Nephron (organoid): ENCODE measurements around the gene ETS1.

ENCODE experiments used
- H3K27ac Mint-ChIP-seq, 3 experiments: 2 replicates each; pipeline ENCODE4 v1.8.0; 2020; ENCODE audit warnings: mixed read lengths in 3 of 3, mild to moderate bottlenecking in 2 of 3, moderate library complexity in 1 of 3
- H3K27me3 Mint-ChIP-seq: 2 replicates; pipeline ENCODE4 v1.8.0; 2021; ENCODE audit warnings: low read depth, mild to moderate bottlenecking, moderate library complexity, mixed read lengths
- H3K36me3 Mint-ChIP-seq: 2 replicates; pipeline ENCODE4 v1.8.0; 2020; ENCODE audit warnings: low read depth, mixed read lengths
- H3K4me1 Mint-ChIP-seq: 2 replicates; pipeline ENCODE4 v1.8.0; 2020; ENCODE audit warnings: mixed read lengths
- H3K4me3 Mint-ChIP-seq, 3 experiments: 2 replicates each; pipeline ENCODE4 v1.8.0; 2020; ENCODE audit warnings: mild to moderate bottlenecking in 3 of 3, mixed read lengths in 3 of 3, moderate library complexity in 2 of 3
- H3K9me3 Mint-ChIP-seq: 2 replicates; pipeline ENCODE4 v1.8.0; 2020; ENCODE audit warnings: mixed read lengths
- TF ChIP-seq, protein P1 (sequence below), 3 experiments: fragments of 200-600 bp; sonication (generic); IDR thresholded peaks; one replicate each; pipeline ENCODE4 v1.5.0; 2021; ENCODE audit warnings: antibody characterized with exemption in 3 of 3; ENCODE audit not compliant: unreplicated experiment in 3 of 3

The ETS1 gene

DNA sequence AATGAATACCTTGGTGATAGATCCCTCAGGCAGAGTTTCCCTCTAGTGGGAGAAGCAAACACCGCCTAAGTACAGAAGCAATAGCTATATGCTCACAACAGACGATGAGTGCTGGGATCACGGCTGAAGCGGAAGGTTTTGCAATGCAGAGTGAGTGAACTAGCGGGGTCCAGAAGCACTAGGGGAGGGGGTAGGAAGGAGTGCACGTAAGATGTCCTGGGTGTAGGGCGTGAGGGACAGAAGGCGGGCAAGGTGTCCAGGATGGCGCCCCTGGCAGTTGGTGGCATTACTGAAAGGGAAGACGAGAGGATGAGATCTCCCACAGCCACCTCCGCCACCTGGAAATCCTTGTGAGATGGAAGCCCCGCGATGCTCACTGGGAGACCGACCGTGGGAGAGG is 81.0 kb downstream of the ETS1 start:
- Mint-ChIP-seq H3K27me3 (peaks cover 18% of the 10 kb centered on the region), H3K4me3 (no peak overlapping the region), H3K9me3 (no peaks in the 10 kb centered on the region), H3K36me3 (peaks cover 17% of the 10 kb centered on the region), H3K27ac (peak overlapping the region in 1 of 3 experiments; percentile 38), H3K4me1 (peaks cover 75% of the 10 kb centered on the region)
- TF ChIP-seq, protein P1, sequence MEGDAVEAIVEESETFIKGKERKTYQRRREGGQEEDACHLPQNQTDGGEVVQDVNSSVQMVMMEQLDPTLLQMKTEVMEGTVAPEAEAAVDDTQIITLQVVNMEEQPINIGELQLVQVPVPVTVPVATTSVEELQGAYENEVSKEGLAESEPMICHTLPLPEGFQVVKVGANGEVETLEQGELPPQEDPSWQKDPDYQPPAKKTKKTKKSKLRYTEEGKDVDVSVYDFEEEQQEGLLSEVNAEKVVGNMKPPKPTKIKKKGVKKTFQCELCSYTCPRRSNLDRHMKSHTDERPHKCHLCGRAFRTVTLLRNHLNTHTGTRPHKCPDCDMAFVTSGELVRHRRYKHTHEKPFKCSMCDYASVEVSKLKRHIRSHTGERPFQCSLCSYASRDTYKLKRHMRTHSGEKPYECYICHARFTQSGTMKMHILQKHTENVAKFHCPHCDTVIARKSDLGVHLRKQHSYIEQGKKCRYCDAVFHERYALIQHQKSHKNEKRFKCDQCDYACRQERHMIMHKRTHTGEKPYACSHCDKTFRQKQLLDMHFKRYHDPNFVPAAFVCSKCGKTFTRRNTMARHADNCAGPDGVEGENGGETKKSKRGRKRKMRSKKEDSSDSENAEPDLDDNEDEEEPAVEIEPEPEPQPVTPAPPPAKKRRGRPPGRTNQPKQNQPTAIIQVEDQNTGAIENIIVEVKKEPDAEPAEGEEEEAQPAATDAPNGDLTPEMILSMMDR (IDR thresholded peaks at IDR 0.05; ENCODE audit: unreplicated experiment in 3 of 3) = no peak

GRCh38 chr11:128505449-128506065 is 81.8 kb downstream of the ETS1 start:
- Mint-ChIP-seq H3K27ac (no peak overlapping the region), H3K4me1 (peaks cover 83% of the 10 kb centered on the region), H3K9me3 (no peaks in the 10 kb centered on the region), H3K27me3 (peaks cover 20% of the 10 kb centered on the region), H3K4me3 (no peak overlapping the region), H3K36me3 (peaks cover 17% of the 10 kb centered on the region)
- TF ChIP-seq, protein P1 (IDR thresholded peaks at IDR 0.05; ENCODE audit: unreplicated experiment in 3 of 3) = no peak

DNA sequence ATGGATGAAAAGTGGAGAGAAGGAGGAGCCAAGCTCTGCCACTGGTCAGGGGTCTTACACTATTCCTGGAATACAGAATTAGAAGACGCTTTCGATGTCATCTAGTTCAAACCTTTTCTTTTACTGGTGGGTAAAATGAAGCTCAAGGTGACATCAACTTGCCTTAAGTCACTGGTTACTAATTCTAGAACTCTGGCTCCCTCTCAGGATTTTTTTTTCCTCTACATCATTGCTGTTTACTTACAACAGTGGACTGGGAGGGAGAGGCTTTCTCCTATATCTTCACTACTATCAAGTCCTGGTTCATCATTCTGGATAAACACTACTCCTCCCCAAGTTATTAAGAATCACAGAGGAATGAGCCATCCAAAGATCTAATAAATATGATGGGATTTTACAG is 82.9 kb downstream of the ETS1 start:
- Mint-ChIP-seq H3K27me3 (peaks cover 20% of the 10 kb centered on the region), H3K4me3 (no peak overlapping the region), H3K27ac (peak overlapping the region in 2 of 3 experiments; percentile 37 to 44), H3K9me3 (no peaks in the 10 kb centered on the region), H3K36me3 (peaks cover 16% of the 10 kb centered on the region), H3K4me1 (peaks cover 84% of the 10 kb centered on the region)
- TF ChIP-seq, protein P1 (IDR thresholded peaks at IDR 0.05; ENCODE audit: unreplicated experiment in 3 of 3) = no peak

DNA sequence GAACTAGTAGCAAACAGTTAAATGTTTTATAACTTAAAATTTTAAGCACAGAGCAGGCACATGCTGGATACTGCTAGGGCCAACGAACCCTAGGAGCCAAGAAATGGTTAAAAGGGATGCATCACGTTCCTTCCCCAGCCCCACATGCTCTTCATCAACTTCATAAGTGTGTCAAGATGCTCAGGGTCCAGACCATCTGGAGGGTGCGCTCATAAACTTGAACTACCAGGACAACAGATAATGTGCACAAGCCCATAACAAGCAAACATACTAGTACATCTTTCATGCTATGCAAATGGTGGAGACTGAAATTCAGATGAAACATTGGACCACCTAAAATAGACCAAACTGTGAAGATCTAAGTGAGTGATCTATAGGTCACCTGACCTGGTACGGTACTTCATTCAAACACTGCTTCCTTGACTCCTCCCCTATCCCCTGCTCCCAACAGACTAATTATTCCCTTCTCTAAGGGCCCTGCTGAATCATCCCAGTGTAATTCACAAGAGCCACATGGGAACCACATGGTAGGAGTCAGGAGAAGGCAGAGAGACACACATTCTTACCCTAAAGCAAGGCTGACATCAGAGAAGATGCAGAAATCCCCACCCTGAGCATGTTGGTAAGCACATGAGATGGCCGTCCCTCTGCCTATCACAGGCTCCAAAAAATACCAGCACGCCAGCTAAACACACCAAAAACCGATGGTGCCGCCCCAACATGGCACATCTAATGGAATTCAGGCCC is 83.9 kb downstream of the ETS1 start:
- Mint-ChIP-seq H3K27ac (peak overlapping the region; percentile 5 to 89 (median 13)), H3K36me3 (peaks cover 16% of the 10 kb centered on the region), H3K9me3 (no peaks in the 10 kb centered on the region), H3K4me3 (no peak overlapping the region), H3K4me1 (peaks cover 89% of the 10 kb centered on the region), H3K27me3 (peaks cover 20% of the 10 kb centered on the region)
- TF ChIP-seq, protein P1 (IDR thresholded peaks at IDR 0.05; ENCODE audit: unreplicated experiment in 3 of 3) = no peak

GRCh38 chr11:128502726-128503125 is 84.6 kb downstream of the ETS1 start:
- Mint-ChIP-seq H3K4me3 (no peak overlapping the region), H3K27me3 (peaks cover 20% of the 10 kb centered on the region), H3K36me3 (peaks cover 16% of the 10 kb centered on the region), H3K4me1 (peaks cover 91% of the 10 kb centered on the region), H3K27ac (peak overlapping the region; percentile 41 to 89 (median 56)), H3K9me3 (no peaks in the 10 kb centered on the region)
- TF ChIP-seq, protein P1 (IDR thresholded peaks at IDR 0.05; ENCODE audit: unreplicated experiment in 3 of 3) = no peak
